Loucy (cell line): ENCODE results near the gene POC1B.

ENCODE experiments used
- H2AFZ ChIP-seq: fragments of 200-600 bp; sonication (generic); 2 replicates; pipeline ENCODE4 v1.6.0; 2016; ENCODE audit warnings: antibody characterized with exemption, mild to moderate bottlenecking, low read length, moderate library complexity
- H3F3A ChIP-seq: fragments of 200-600 bp; 2 replicates; pipeline ENCODE4 v1.6.0; 2016; ENCODE audit warnings: antibody characterized with exemption, low read depth, mild to moderate bottlenecking
- H3K27me3 ChIP-seq: fragments of 200-600 bp; sonication (generic); 2 replicates; pipeline ENCODE4 v1.6.1; 2014; ENCODE audit warnings: low read length, mild to moderate bottlenecking; ENCODE audit not compliant: insufficient read depth, poor library complexity, severe bottlenecking
- H3K36me3 ChIP-seq: fragments of 200-600 bp; sonication (generic); 2 replicates; pipeline ENCODE4 v1.6.1; 2016; ENCODE audit warnings: low read length; ENCODE audit not compliant: insufficient read depth
- H3K4me1 ChIP-seq: fragments of 200-600 bp; sonication (generic); 2 replicates; pipeline ENCODE4 v1.5.1; 2014; ENCODE audit warnings: low read length, mild to moderate bottlenecking; ENCODE audit not compliant: insufficient read depth, poor library complexity, severe bottlenecking
- H3K4me2 ChIP-seq: fragments of 200-600 bp; sonication (generic); 2 replicates; pipeline ENCODE4 v1.6.0; 2014; ENCODE audit warnings: antibody characterized with exemption, low read length, low read depth, mild to moderate bottlenecking; ENCODE audit not compliant: poor library complexity, severe bottlenecking
- H3K4me3 ChIP-seq: fragments of 200-600 bp; sonication (generic); 2 replicates; pipeline ENCODE4 v1.5.1; 2014; ENCODE audit warnings: low read length, mild to moderate bottlenecking, mixed read lengths; ENCODE audit not compliant: poor library complexity, severe bottlenecking
- H3K79me2 ChIP-seq: fragments of 200-600 bp; sonication (generic); 2 replicates; pipeline ENCODE4 v1.6.1; 2014; ENCODE audit warnings: low read length; ENCODE audit not compliant: insufficient read depth
- H3K9ac ChIP-seq: fragments of 200-600 bp; sonication (generic); 2 replicates; pipeline ENCODE4 v1.6.0; 2014; ENCODE audit warnings: mild to moderate bottlenecking, low read depth, low read length, moderate library complexity; ENCODE audit not compliant: poor library complexity, severe bottlenecking
- H3K9me2 ChIP-seq: fragments of 200-600 bp; sonication (generic); replicated peaks from 2 replicates; pipeline ENCODE4 v1.6.1; 2016; ENCODE audit warnings: low read depth, low read length, mixed read lengths
- H3K9me3 ChIP-seq: fragments of 200-600 bp; sonication (generic); 2 replicates; pipeline ENCODE4 v1.6.1; 2014; ENCODE audit warnings: mild to moderate bottlenecking, antibody characterized with exemption, low read length, low read depth; ENCODE audit not compliant: insufficient read depth
- H4K20me1 ChIP-seq: fragments of 200-600 bp; sonication (generic); 2 replicates; pipeline ENCODE4 v1.6.0; 2014; ENCODE audit warnings: antibody characterized with exemption, low read length, mild to moderate bottlenecking; ENCODE audit not compliant: insufficient read depth, poor library complexity, severe bottlenecking
- CTCF ChIP-seq: fragments of 200-600 bp; sonication (generic); conservative IDR thresholded peaks from 2 replicates; pipeline ENCODE4 v1.5.1; 2014; ENCODE audit warnings: mild to moderate bottlenecking, antibody characterized with exemption, low read length
- EZH2phosphoT487 ChIP-seq: fragments of 200-600 bp; IDR thresholded peaks from 2 replicates; pipeline ENCODE4 v1.6.1; 2018; ENCODE audit warnings: antibody characterized with exemption, mild to moderate bottlenecking, moderate library complexity, borderline replicate concordance

The POC1B gene

GRCh38 chr12:89507015-89507824, 18.6 kb downstream of the POC1B start:
- no peaks in the 10 kb centered on the region for H3K79me2 ChIP-seq
- H4K20me1 ChIP-seq, result no peaks in the 10 kb centered on the region
- no peaks in the 10 kb centered on the region for H3K9me3 ChIP-seq
- no peak overlapping the region for H3K4me3 ChIP-seq
- no peaks in the 10 kb centered on the region for H3K4me1 ChIP-seq
- H3K4me2 ChIP-seq, result no peak overlapping the region
- no peak for TF ChIP-seq CTCF
- TF ChIP-seq EZH2phosphoT487, result no peak
- H3F3A ChIP-seq, result no peaks in the 10 kb centered on the region
- no peak overlapping the region for H3K9ac ChIP-seq
- H3K36me3 ChIP-seq, result no peaks in the 10 kb centered on the region
- H3K27me3 ChIP-seq, result no peaks in the 10 kb centered on the region
- no peaks in the 10 kb centered on the region for H3K9me2 ChIP-seq
- H2AFZ ChIP-seq, result no peak overlapping the region

GRCh38 chr12:89506050-89506449, 19.8 kb downstream of the POC1B start:
- H3K27me3 ChIP-seq, result no peaks in the 10 kb centered on the region
- H3K9me3 ChIP-seq, result no peaks in the 10 kb centered on the region
- TF ChIP-seq EZH2phosphoT487 (no peak), CTCF (no peak)

GRCh38 chr12:89504560-89505346, 21.1 kb downstream of the POC1B start:
- no peaks in the 10 kb centered on the region for H3K79me2 ChIP-seq
- H2AFZ ChIP-seq, result no peak overlapping the region
- no peaks in the 10 kb centered on the region for H3K9me3 ChIP-seq
- H3K4me3 ChIP-seq, result no peak overlapping the region
- H3K9me2 ChIP-seq, result no peaks in the 10 kb centered on the region
- no peaks in the 10 kb centered on the region for H3F3A ChIP-seq
- TF ChIP-seq EZH2phosphoT487, result no peak
- TF ChIP-seq CTCF, result no peak; the same call in 1 of the 2 replicates
- H3K4me2 ChIP-seq, result no peak overlapping the region
- no peak overlapping the region for H3K9ac ChIP-seq
- no peaks in the 10 kb centered on the region for H4K20me1 ChIP-seq
- no peaks in the 10 kb centered on the region for H3K36me3 ChIP-seq
- no peaks in the 10 kb centered on the region for H3K4me1 ChIP-seq
- no peaks in the 10 kb centered on the region for H3K27me3 ChIP-seq

More at GRCh38 chr12:89506050-89506449, 19.8 kb downstream of the POC1B start:
- Histone ChIP-seq H3K4me1 (no peaks in the 10 kb centered on the region), H2AFZ (no peak overlapping the region), H3K4me2 (no peak overlapping the region), H3K79me2 (no peaks in the 10 kb centered on the region), H3K36me3 (no peaks in the 10 kb centered on the region), H3K9ac (no peak overlapping the region), H4K20me1 (no peaks in the 10 kb centered on the region), H3F3A (no peaks in the 10 kb centered on the region), H3K4me3 (no peak overlapping the region), H3K9me2 (no peaks in the 10 kb centered on the region)
